Mesendoderm (in vitro differentiated cells): Measurements from ENCODE around the gene WASHC3.

Experiments used
- DNase-seq: peaks from one replicate; pipeline ENCODE4 v3.0.0; 2013
- H2AK5ac ChIP-seq: 2 replicates; pipeline ENCODE4 v1.6.1; 2013; ENCODE audit warnings: low read length, inconsistent platforms
- H2BK120ac ChIP-seq: 2 replicates; pipeline ENCODE4 v1.6.1; 2013; ENCODE audit warnings: low read depth, mild to moderate bottlenecking, low read length, moderate library complexity, mixed read lengths
- H2BK15ac ChIP-seq: replicated peaks from 2 replicates; pipeline ENCODE4 v1.6.1; 2013; ENCODE audit warnings: low read depth, mild to moderate bottlenecking, moderate library complexity
- H2BK5ac ChIP-seq: 2 replicates; pipeline ENCODE4 v1.6.1; 2013; ENCODE audit warnings: low read length, inconsistent platforms
- H3K18ac ChIP-seq: 2 replicates; pipeline ENCODE4 v1.6.1; 2013; ENCODE audit warnings: mild to moderate bottlenecking, low read length, mixed read lengths
- H3K23ac ChIP-seq: one replicate; pipeline ENCODE4 v1.6.1; 2013; ENCODE audit warnings: low read length
- H3K27ac ChIP-seq: 2 replicates; pipeline ENCODE4 v1.5.1; 2013; ENCODE audit warnings: low read depth, mild to moderate bottlenecking, inconsistent platforms, low read length, moderate library complexity
- H3K27me3 ChIP-seq: 2 replicates; pipeline ENCODE4 v1.6.1; 2013; ENCODE audit warnings: low read length, control low read depth, mild to moderate bottlenecking, inconsistent platforms; ENCODE audit not compliant: insufficient read depth, poor library complexity
- H3K36me3 ChIP-seq: 2 replicates; pipeline ENCODE4 v1.6.1; 2013; ENCODE audit warnings: low read length, inconsistent platforms; ENCODE audit not compliant: control insufficient read depth, insufficient read depth
- H3K4ac ChIP-seq: one replicate; pipeline ENCODE4 v1.6.1; 2013; ENCODE audit warnings: low read depth, mild to moderate bottlenecking, low read length, moderate library complexity
- H3K4me1 ChIP-seq: 2 replicates; pipeline ENCODE4 v1.6.1; 2013; ENCODE audit warnings: low read depth, low read length, inconsistent platforms; ENCODE audit not compliant: control insufficient read depth
- H3K4me2 ChIP-seq: 2 replicates; pipeline ENCODE4 v1.6.1; 2013; ENCODE audit warnings: low read length
- H3K4me3 ChIP-seq: 2 replicates; pipeline ENCODE4 v1.5.1; 2013; ENCODE audit warnings: mild to moderate bottlenecking, low read length
- H3K56ac ChIP-seq: one replicate; pipeline ENCODE4 v1.6.1; 2013; ENCODE audit warnings: low read length
- H3K79me1 ChIP-seq: 2 replicates; pipeline ENCODE4 v1.6.1; 2013; ENCODE audit warnings: low read length, inconsistent platforms
- H3K79me2 ChIP-seq: 2 replicates; pipeline ENCODE4 v1.6.1; 2013; ENCODE audit warnings: mild to moderate bottlenecking, low read length; ENCODE audit not compliant: control insufficient read depth, insufficient read depth
- H3K9ac ChIP-seq: 2 replicates; pipeline ENCODE4 v1.6.1; 2013; ENCODE audit warnings: low read length, inconsistent platforms
- H4K5ac ChIP-seq: one replicate; pipeline ENCODE4 v1.6.1; 2013; ENCODE audit warnings: low read length
- H4K8ac ChIP-seq: one replicate; pipeline ENCODE4 v1.6.1; 2013; ENCODE audit warnings: low read depth, mild to moderate bottlenecking, control low read depth, low read length, moderate library complexity
- WGBS: extraction: QIAGEN DNeasy Blood & Tissue Kit; methylation state at CpG from one replicate; pipeline ENCODE4 v1.1.7; 2013; ENCODE audit warnings: low lambda C conversion rate, missing lambda C conversion rate; ENCODE audit not compliant: insufficient coverage; ENCODE audit errors: extremely low coverage; 5-methylcytosine and 5-hydroxymethylcytosine counted together

WASHC3 gene

GRCh38 chr12:102043928-102044327, 17.9 kb downstream of the WASHC3 start:
- H3K27ac ChIP-seq, result no peak overlapping the region
- no peak overlapping the region for H3K9ac ChIP-seq
- no peaks in the 10 kb centered on the region for H3K79me1 ChIP-seq
- no peak overlapping the region for H2BK5ac ChIP-seq
- H3K23ac ChIP-seq, result no peak overlapping the region
- no peaks in the 10 kb centered on the region for H3K4me1 ChIP-seq
- no peak overlapping the region for H2BK120ac ChIP-seq
- H3K36me3 ChIP-seq, result no peaks in the 10 kb centered on the region
- no peak for DNase-seq
- H3K79me2 ChIP-seq, result no peaks in the 10 kb centered on the region
- H3K4ac ChIP-seq, result no peak overlapping the region
- no peak overlapping the region for H4K8ac ChIP-seq
- H3K56ac ChIP-seq, result no peak overlapping the region
- WGBS, result no CpG with 5 or more reads among the region's 1 CpG
- H4K5ac ChIP-seq, result no peak overlapping the region
- no peaks in the 10 kb centered on the region for H3K27me3 ChIP-seq
- H3K4me2 ChIP-seq, result no peak overlapping the region
- no peak overlapping the region for H2BK15ac ChIP-seq
- H2AK5ac ChIP-seq, result no peak overlapping the region
- no peak overlapping the region for H3K18ac ChIP-seq
- H3K4me3 ChIP-seq, result no peak overlapping the region

GRCh38 chr12:102033991-102034745, 27.6 kb downstream of the WASHC3 start:
- Histone ChIP-seq H3K79me2 (no peaks in the 10 kb centered on the region), H3K4me1 (no peaks in the 10 kb centered on the region), H2BK5ac (no peak overlapping the region), H2AK5ac (no peak overlapping the region), H3K27ac (no peak overlapping the region), H3K9ac (no peak overlapping the region), H3K4ac (no peak overlapping the region), H3K79me1 (no peaks in the 10 kb centered on the region), H3K4me2 (no peak overlapping the region), H3K23ac (no peak overlapping the region), H3K36me3 (no peaks in the 10 kb centered on the region), H2BK120ac (no peak overlapping the region), H4K5ac (no peak overlapping the region), H4K8ac (no peak overlapping the region), H3K4me3 (no peak overlapping the region), H3K27me3 (no peaks in the 10 kb centered on the region), H3K56ac (no peak overlapping the region), H3K18ac (no peak overlapping the region), H2BK15ac (no peak overlapping the region)
- no peak for DNase-seq
- WGBS, result no CpG with 5 or more reads among the region's 3 CpGs

GRCh38 chr12:102031852-102032251, 29.9 kb downstream of the WASHC3 start:
- Histone ChIP-seq H2BK120ac (no peak overlapping the region), H3K4ac (no peak overlapping the region), H3K79me1 (no peaks in the 10 kb centered on the region), H3K79me2 (no peaks in the 10 kb centered on the region), H3K18ac (no peak overlapping the region), H3K4me1 (no peaks in the 10 kb centered on the region), H4K8ac (no peak overlapping the region), H3K36me3 (no peaks in the 10 kb centered on the region), H3K4me2 (no peak overlapping the region), H2AK5ac (no peak overlapping the region), H2BK15ac (no peak overlapping the region), H3K4me3 (no peak overlapping the region), H3K23ac (no peak overlapping the region), H2BK5ac (no peak overlapping the region), H3K56ac (no peak overlapping the region), H4K5ac (no peak overlapping the region), H3K27ac (no peak overlapping the region), H3K27me3 (no peaks in the 10 kb centered on the region), H3K9ac (no peak overlapping the region)
- no peak for DNase-seq

GRCh38 chr12:102029141-102029540, 32.6 kb downstream of the WASHC3 start:
- Histone ChIP-seq H3K56ac (no peak overlapping the region), H3K9ac (no peak overlapping the region), H3K79me2 (no peaks in the 10 kb centered on the region), H2AK5ac (no peak overlapping the region), H3K27me3 (no peaks in the 10 kb centered on the region), H3K4me2 (no peak overlapping the region), H4K5ac (no peak overlapping the region), H4K8ac (no peak overlapping the region), H3K18ac (no peak overlapping the region), H3K4me1 (no peaks in the 10 kb centered on the region), H2BK120ac (no peak overlapping the region), H3K4me3 (no peak overlapping the region), H3K36me3 (no peaks in the 10 kb centered on the region), H3K4ac (no peak overlapping the region), H2BK15ac (no peak overlapping the region), H3K79me1 (no peaks in the 10 kb centered on the region), H3K23ac (no peak overlapping the region), H2BK5ac (no peak overlapping the region), H3K27ac (no peak overlapping the region)
- WGBS, result no CpG with 5 or more reads among the region's 4 CpGs
- no peak for DNase-seq

- H3K79me2 ChIP-seq, result no peaks in the 10 kb centered on the region
- no peak overlapping the region for H2BK5ac ChIP-seq
- H3K18ac ChIP-seq, result no peak overlapping the region
- no peak overlapping the region for H2BK120ac ChIP-seq
- H3K23ac ChIP-seq, result no peak overlapping the region
- no peak overlapping the region for H3K4ac ChIP-seq
- H3K79me1 ChIP-seq, result no peaks in the 10 kb centered on the region
- no peaks in the 10 kb centered on the region for H3K36me3 ChIP-seq
- no peak overlapping the region for H3K9ac ChIP-seq
- H3K27ac ChIP-seq, result no peak overlapping the region
- H3K4me1 ChIP-seq, result no peaks in the 10 kb centered on the region
- peak; percentile 33 for DNase-seq
- no peak overlapping the region for H3K4me2 ChIP-seq
- H2BK15ac ChIP-seq, result no peak overlapping the region
- no CpG with 5 or more reads among the region's 1 CpG for WGBS
- H4K8ac ChIP-seq, result no peak overlapping the region
- no peaks in the 10 kb centered on the region for H3K27me3 ChIP-seq
- no peak overlapping the region for H4K5ac ChIP-seq
- no peak overlapping the region for H3K4me3 ChIP-seq
- H3K56ac ChIP-seq, result no peak overlapping the region
- no peak overlapping the region for H2AK5ac ChIP-seq
Measured at GRCh38 chr12:102026728-102027127, 35.1 kb downstream of the WASHC3 start.

- H3K4me2 ChIP-seq, result no peak overlapping the region
- no peak overlapping the region for H4K5ac ChIP-seq
- H3K79me1 ChIP-seq, result no peaks in the 10 kb centered on the region
- H2AK5ac ChIP-seq, result no peak overlapping the region
- no peak overlapping the region for H3K56ac ChIP-seq
- no peak overlapping the region for H3K18ac ChIP-seq
- no peak overlapping the region for H4K8ac ChIP-seq
- no peaks in the 10 kb centered on the region for H3K79me2 ChIP-seq
- H2BK120ac ChIP-seq, result no peak overlapping the region
- no peak overlapping the region for H3K23ac ChIP-seq
- no peaks in the 10 kb centered on the region for H3K36me3 ChIP-seq
- no peak overlapping the region for H3K4me3 ChIP-seq
- WGBS, result no CpG with 5 or more reads among the region's 2 CpGs
- no peak overlapping the region for H3K9ac ChIP-seq
- H3K27me3 ChIP-seq, result no peaks in the 10 kb centered on the region
- no peak overlapping the region for H2BK15ac ChIP-seq
- no peak overlapping the region for H3K4ac ChIP-seq
- no peak overlapping the region for H2BK5ac ChIP-seq
- no peaks in the 10 kb centered on the region for H3K4me1 ChIP-seq
- no peak for DNase-seq
- no peak overlapping the region for H3K27ac ChIP-seq
Measured at GRCh38 chr12:102024765-102025164, 37.0 kb downstream of the WASHC3 start.
